ENCODE measurements around the gene OS9.

The OS9 gene

GRCh38 chr12:57693659-57694458 is at the start of gene OS9:
OS9 (plus strand) TSS chr12:57694132; CDS start chr12:57694162, 30 bp downstream.
- CTCF ChIA-PET = interaction anchor here (0.6 to 2.5 kb wide), 12 partner anchors 9 to 500 kb away, joined by 3 to 12 read pairs (median 4); partner anchors contain the start of gene B4GALNT1
- Histone ChIP-seq H3K9me3 (ENCODE audit: control insufficient read depth, insufficient read depth, low read depth, low read length) (no peaks in the 10 kb centered on the region), H3K36me3 (ENCODE audit: control insufficient read depth in 2 of 2, insufficient read depth in 1 of 2, low read length in 2 of 2) (peaks cover 5 to 31% of the 10 kb centered on the region in 2 experiments; a peak in 2 of 3 replicates), H3K27ac (ENCODE audit: extremely low read depth, low read depth, low read length) (no peak within 1 kb of the TSS; the same call in 1 of the 2 replicates), H3K4me3 (ENCODE audit: low read depth, low read length) (peak within 1 kb of the TSS; percentile 87), H3K4me1 (ENCODE audit: control insufficient read depth, insufficient read depth, low read length) (peaks cover 3% of the 10 kb centered on the region; the same call in 1 of the 2 replicates)
- POLR2A ChIA-PET = interaction anchor here (0.5 kb wide), 1 partner anchor 263 kb away, joined by 5 read pairs; the partner anchor contains the start of gene R3HDM2
- TF ChIP-seq, protein P1, sequence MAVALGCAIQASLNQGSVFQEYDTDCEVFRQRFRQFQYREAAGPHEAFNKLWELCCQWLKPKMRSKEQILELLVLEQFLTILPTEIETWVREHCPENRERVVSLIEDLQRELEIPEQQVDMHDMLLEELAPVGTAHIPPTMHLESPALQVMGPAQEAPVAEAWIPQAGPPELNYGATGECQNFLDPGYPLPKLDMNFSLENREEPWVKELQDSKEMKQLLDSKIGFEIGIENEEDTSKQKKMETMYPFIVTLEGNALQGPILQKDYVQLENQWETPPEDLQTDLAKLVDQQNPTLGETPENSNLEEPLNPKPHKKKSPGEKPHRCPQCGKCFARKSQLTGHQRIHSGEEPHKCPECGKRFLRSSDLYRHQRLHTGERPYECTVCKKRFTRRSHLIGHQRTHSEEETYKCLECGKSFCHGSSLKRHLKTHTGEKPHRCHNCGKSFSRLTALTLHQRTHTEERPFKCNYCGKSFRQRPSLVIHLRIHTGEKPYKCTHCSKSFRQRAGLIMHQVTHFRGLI (tag by site-specific recombination; IDR thresholded peaks at IDR 0.05) = no peak
- TF ChIP-seq PBX3 (CRISPR knock-in tag; IDR thresholded peaks at IDR 0.05) (0 out of 2 replicates have a peak, but pooled peaks have one; percentile 56), ZNF596 (tag by site-specific recombination; IDR thresholded peaks at IDR 0.05) (no peak), ZXDB (tag by site-specific recombination; IDR thresholded peaks at IDR 0.05) (peak; percentile 80; the same call in 1 of the 2 replicates), ZNF658 (tag by site-specific recombination; IDR thresholded peaks at IDR 0.05) (no peak), SALL2 (tag by site-specific recombination; IDR thresholded peaks at IDR 0.05; ENCODE audit: borderline replicate concordance) (no peak), SP2 (tag by site-specific recombination; IDR thresholded peaks at IDR 0.05) (peak; percentile 99), ZNF701 (tag by site-specific recombination; IDR thresholded peaks at IDR 0.05) (no peak), ZNF560 (tag by site-specific recombination; IDR thresholded peaks at IDR 0.05; ENCODE audit: borderline replicate concordance) (no peak), ZNF561 (tag by site-specific recombination; IDR thresholded peaks at IDR 0.05; ENCODE audit: borderline replicate concordance) (0 out of 2 replicates have a peak, but pooled peaks have one; percentile 48), ZNF692 (tag by site-specific recombination; IDR thresholded peaks at IDR 0.05) (peak; percentile 45; the same call in 1 of the 2 replicates), ZNF510 (tag by site-specific recombination; IDR thresholded peaks at IDR 0.05; ENCODE audit: insufficient replicate concordance) (no peak), GLI4 (tag by site-specific recombination; IDR thresholded peaks at IDR 0.05) (no peak), ZNF23 (tag by site-specific recombination; IDR thresholded peaks at IDR 0.05; ENCODE audit: borderline replicate concordance) (no peak), ZNF132 (tag by site-specific recombination; IDR thresholded peaks at IDR 0.05; ENCODE audit: borderline replicate concordance) (no peak), ZNF169 (tag by site-specific recombination; IDR thresholded peaks at IDR 0.05) (no peak), ZFP37 (tag by site-specific recombination; IDR thresholded peaks at IDR 0.05) (0 out of 2 replicates have a peak, but pooled peaks have one; percentile 29), TCF7L2 (IDR thresholded peaks at IDR 0.05; ENCODE audit: borderline replicate concordance, low read depth, low read length) (peak; percentile 61; the same call in 1 of the 2 replicates), ZNF16 (tag by site-specific recombination; IDR thresholded peaks at IDR 0.05; ENCODE audit: low read depth) (no peak), ZNF621 (tag by site-specific recombination; IDR thresholded peaks at IDR 0.05) (no peak), ZNF654 (tag by site-specific recombination; IDR thresholded peaks at IDR 0.05; ENCODE audit: low read depth) (peak; percentile 36), ZNF2 (tag by site-specific recombination; IDR thresholded peaks at IDR 0.05) (peak; percentile 77; the same call in 1 of the 2 replicates), ZNF248 (tag by site-specific recombination; IDR thresholded peaks at IDR 0.05) (no peak), ZBTB17 (tag by site-specific recombination; IDR thresholded peaks at IDR 0.05) (peak; percentile 85), ZNF302 (tag by site-specific recombination; IDR thresholded peaks at IDR 0.05; ENCODE audit: low read depth) (no peak), ZNF785 (tag by site-specific recombination; IDR thresholded peaks at IDR 0.05) (no peak), ZFHX2 (tag by site-specific recombination; conservative IDR thresholded peaks at IDR 0.05) (peak; percentile 73), ZSCAN18 (tag by site-specific recombination; IDR thresholded peaks at IDR 0.05) (no peak), TRIM28 (IDR thresholded peaks at IDR 0.05; ENCODE audit: borderline replicate concordance, low read length) (peak; percentile 41; the same call in 1 of the 2 replicates), ZNF366 (tag by site-specific recombination; conservative IDR thresholded peaks at IDR 0.05) (peak; percentile 69), ZNF571 (tag by site-specific recombination; IDR thresholded peaks at IDR 0.05) (no peak)
- TF ChIP-seq, protein P2, sequence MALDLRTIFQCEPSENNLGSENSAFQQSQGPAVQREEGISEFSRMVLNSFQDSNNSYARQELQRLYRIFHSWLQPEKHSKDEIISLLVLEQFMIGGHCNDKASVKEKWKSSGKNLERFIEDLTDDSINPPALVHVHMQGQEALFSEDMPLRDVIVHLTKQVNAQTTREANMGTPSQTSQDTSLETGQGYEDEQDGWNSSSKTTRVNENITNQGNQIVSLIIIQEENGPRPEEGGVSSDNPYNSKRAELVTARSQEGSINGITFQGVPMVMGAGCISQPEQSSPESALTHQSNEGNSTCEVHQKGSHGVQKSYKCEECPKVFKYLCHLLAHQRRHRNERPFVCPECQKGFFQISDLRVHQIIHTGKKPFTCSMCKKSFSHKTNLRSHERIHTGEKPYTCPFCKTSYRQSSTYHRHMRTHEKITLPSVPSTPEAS (tag by site-specific recombination; IDR thresholded peaks at IDR 0.05) = no peak

Measured in HEK293 (cell line).